H1 (cell line): ENCODE measurements around the gene USP10. TPM values are rescaled to one million over a fixed set of nuclear protein-coding genes. Genes with fewer than 3 reads are reported as not detected.

Source experiments
- CHD7 ChIP-seq: fragments of 300-600 bp; sonication (generic); IDR thresholded peaks from 2 replicates; pipeline ENCODE4 v1.7.1; 2012; ENCODE audit warnings: low read length, moderate library complexity, mild to moderate bottlenecking, inconsistent platforms; ENCODE audit not compliant: insufficient replicate concordance
- EP300 ChIP-seq, 2 experiments: IDR thresholded peaks; 1 replicate in 1 of 2; 2 replicates in 1 of 2; pipeline ENCODE4 v1.6.1; 2011 to 2012; ENCODE audit warnings: low read depth in 2 of 2, low read length in 2 of 2, mild to moderate bottlenecking in 2 of 2, borderline replicate concordance in 1 of 2, inconsistent platforms in 1 of 2, moderate library complexity in 1 of 2
- JUN ChIP-seq: IDR thresholded peaks from 2 replicates; pipeline ENCODE4 v1.6.1; 2011; ENCODE audit warnings: low read depth, mild to moderate bottlenecking, improper control_type of control experiment, low read length
- KDM5A ChIP-seq: fragments of 200-600 bp; IDR thresholded peaks from 2 replicates; pipeline ENCODE4 v1.7.1; 2012; ENCODE audit warnings: mild to moderate bottlenecking, low read length, inconsistent platforms, mixed read lengths
- POLR2A ChIP-seq, 2 experiments: IDR thresholded peaks; 1 replicate in 1 of 2; 2 replicates in 1 of 2; pipeline ENCODE4 v1.6.1; 2011; ENCODE audit warnings: low read depth in 2 of 2, low read length in 2 of 2, mild to moderate bottlenecking in 2 of 2; ENCODE audit errors: control extremely low read depth in 1 of 2
- RNF2 ChIP-seq: fragments of 200-900, 300-1000 bp; sonication (generic); IDR thresholded peaks from 2 replicates; pipeline ENCODE4 v1.7.1; 2016; ENCODE audit warnings: borderline replicate concordance, low read depth, mild to moderate bottlenecking, antibody characterized with exemption, low read length; ENCODE audit not compliant: poor library complexity, severe bottlenecking; ENCODE audit errors: missing control alignments
- polyA plus RNA-seq, 7 experiments: library from polyadenylated mRNA; depleted of rRNA in 3 of 7; stranded (reverse) in 5 of 7; unstranded in 2 of 7; fragments of >200 nt in 5 of 7; fragments of 200-250 nt in 2 of 7; gene quantifications; 1 replicate in 5 of 7; 2 replicates in 1 of 7; 4 replicates in 1 of 7; pipeline versions ENCODE4 v1.2.1 to v1.2.3, GENCODE V29; 2011 to 2013; ENCODE audit warnings: missing spikeins in 2 of 7, mixed read lengths in 2 of 7
- total RNA-seq: library from RNA; stranded (reverse); fragmentation: NEBNext Ultra II Directional; extraction: Animal tissue kit (Norgen Biotek cat#: 25700); gene quantifications from 2 replicates; pipeline ENCODE4 v1.2.1, GENCODE V29; 2021

Gene USP10
- total and polyA plus RNA-seq, 2 of the 8 experiments (the other 6 are each of a cell fraction or from before 2014, with no cell fraction given), result 171 to 195 TPM

GRCh38 chr16:84650062-84650991, 49.5 kb upstream of the USP10 start (continued):
- TF ChIP-seq CHD7 (no peak), POLR2A (IDR thresholded peaks at IDR 0.05; ENCODE audit: control extremely low read depth in 1 of 2, low read depth in 2 of 2, low read length in 2 of 2) (no peak), RNF2 (no peak), JUN (no peak), EP300 (IDR thresholded peaks at IDR 0.05; ENCODE audit: borderline replicate concordance in 1 of 2, low read depth in 2 of 2, low read length in 2 of 2) (no peak), KDM5A (no peak)
- TF ChIP-seq, all 59 proteins: peak for 0
